GM12874 (cell line): ENCODE measurements around the gene YDJC.

Experiments used
- TF ChIP-seq, protein P1 (sequence below): IDR thresholded peaks from 2 replicates; pipeline ENCODE4 v1.5.1; 2011; ENCODE audit warnings: low read depth, mild to moderate bottlenecking, control low read depth, low read length, moderate library complexity; ENCODE audit not compliant: insufficient read depth

YDJC gene

GRCh38 chr22:21590809-21591641, 38.8 kb downstream of the YDJC start:
- TF ChIP-seq, protein P1, sequence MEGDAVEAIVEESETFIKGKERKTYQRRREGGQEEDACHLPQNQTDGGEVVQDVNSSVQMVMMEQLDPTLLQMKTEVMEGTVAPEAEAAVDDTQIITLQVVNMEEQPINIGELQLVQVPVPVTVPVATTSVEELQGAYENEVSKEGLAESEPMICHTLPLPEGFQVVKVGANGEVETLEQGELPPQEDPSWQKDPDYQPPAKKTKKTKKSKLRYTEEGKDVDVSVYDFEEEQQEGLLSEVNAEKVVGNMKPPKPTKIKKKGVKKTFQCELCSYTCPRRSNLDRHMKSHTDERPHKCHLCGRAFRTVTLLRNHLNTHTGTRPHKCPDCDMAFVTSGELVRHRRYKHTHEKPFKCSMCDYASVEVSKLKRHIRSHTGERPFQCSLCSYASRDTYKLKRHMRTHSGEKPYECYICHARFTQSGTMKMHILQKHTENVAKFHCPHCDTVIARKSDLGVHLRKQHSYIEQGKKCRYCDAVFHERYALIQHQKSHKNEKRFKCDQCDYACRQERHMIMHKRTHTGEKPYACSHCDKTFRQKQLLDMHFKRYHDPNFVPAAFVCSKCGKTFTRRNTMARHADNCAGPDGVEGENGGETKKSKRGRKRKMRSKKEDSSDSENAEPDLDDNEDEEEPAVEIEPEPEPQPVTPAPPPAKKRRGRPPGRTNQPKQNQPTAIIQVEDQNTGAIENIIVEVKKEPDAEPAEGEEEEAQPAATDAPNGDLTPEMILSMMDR, result no peak

DNA sequence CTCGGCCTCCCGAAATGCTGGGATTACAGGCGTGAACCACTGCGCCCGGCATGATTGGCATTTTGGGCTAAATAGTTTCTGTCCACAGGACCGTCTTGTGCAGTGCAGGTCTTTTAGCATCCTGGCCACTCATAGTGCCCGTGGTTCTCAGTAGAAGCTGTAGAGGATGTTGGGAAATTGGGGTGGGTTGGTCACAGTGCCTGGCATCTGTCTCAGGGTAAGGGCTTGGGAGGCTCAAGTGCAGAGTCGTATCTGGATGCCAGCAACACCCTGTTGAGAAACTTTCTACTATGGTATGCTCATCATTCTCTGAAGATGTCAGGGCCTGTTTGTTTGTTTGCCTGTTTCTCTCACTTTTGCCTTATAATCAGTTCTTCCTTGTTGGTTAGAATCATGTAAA, 40.4 kb downstream of the YDJC start:
- TF ChIP-seq, protein P1, result no peak

- TF ChIP-seq, protein P1, result no peak
Observed at GRCh38 chr22:21587803-21588611, 41.8 kb downstream of the YDJC start.

- TF ChIP-seq, protein P1, result no peak
Observed at GRCh38 chr22:21585389-21585788, 44.4 kb downstream of the YDJC start.

DNA sequence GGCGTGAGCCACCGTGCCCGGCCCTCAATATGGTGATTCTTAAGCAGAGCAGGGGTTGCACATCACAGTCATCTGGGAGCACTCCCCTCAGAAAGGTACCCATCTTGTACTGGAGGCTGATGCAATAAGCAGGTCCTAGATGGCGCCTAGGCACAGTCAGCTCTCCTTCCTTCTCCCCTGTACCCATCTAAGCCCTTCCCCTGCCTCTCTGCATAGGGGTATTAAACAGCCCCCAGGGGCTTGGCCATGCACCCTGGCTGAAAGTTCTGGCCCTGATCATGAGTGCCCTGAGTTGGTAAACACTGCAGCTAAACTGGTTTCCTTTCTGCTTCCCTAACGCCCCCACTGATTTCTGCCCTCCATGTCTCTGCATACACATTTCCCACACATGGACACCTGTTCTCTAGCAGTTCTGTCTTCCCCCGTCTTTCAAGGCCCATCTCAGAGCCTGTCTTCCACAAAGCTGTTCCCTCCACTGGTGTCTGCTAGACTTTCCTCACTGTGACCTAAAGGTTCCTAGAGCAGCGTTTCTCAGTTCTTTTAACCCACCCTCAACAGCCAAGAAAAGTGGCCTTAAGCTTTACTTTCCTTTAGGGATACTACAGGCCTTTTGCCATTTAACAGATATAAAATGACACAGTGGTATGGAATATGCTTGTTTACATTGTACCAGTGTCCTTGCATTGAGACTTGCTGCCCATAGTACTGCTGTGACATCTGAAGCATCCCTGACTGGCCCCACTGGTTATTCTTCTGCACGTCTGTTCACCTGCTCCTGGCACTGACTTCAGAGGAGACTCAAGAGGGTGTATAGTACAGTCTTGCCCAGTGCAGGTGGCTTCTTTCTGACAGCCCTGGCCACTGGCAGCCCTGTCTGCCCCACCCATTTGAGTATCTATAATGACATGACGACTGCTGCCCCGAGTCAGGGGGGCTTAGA, 46.8 kb downstream of the YDJC start:
- TF ChIP-seq, protein P1, result no peak

DNA sequence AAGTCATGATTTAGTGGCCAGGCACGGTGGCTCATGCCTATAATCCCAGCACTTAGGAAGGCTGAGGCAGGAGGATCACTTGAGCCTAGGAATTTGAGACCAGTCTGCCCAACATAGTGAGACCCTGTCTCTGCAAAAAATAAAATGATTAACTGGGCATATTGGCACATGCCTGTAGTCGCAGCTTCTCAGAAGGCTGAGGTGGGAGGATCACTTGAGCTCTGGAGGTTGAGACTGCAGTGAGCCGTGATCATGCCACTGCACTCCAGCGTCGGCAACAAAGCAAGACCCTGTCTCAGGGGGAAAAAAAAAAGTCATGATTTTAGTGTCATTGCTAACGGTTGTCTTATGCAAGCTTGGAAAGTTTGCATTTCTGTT, 50.4 kb downstream of the YDJC start:
- TF ChIP-seq, protein P1, result no peak
